Kidney (tissue), 14 donors: Measurements from ENCODE around the gene KPTN. TPM values are rescaled to one million over a fixed set of nuclear protein-coding genes. Genes with fewer than 3 reads are reported as not detected.

Experiments used
- DNase-seq, 5 donors: peaks; one replicate each; pipeline ENCODE4 v3.0.0-alpha.2; 2013 to 2020
- FAIRE-seq: peaks from 2 replicates; lab custom pipeline; 2012; peaks lifted over from hg19 to GRCh38; lab: Jason Lieb, UNC
- H3K27ac ChIP-seq, 2 donors: one replicate each; pipeline ENCODE4 v1.7.0; 2013; ENCODE audit warnings: low read depth in 2 of 2, low read length in 2 of 2, inconsistent platforms in 1 of 2
- H3K27me3 ChIP-seq: one replicate; pipeline ENCODE4 v1.7.1; 2013; ENCODE audit warnings: low read length, inconsistent platforms; ENCODE audit not compliant: control insufficient read depth, insufficient read depth
- H3K36me3 ChIP-seq, 3 donors: one replicate each; pipeline versions ENCODE4 v1.7.0 to v1.7.1; 2013; ENCODE audit warnings: low read length in 3 of 3, control low read depth in 1 of 3, inconsistent platforms in 1 of 3; ENCODE audit not compliant: insufficient read depth in 3 of 3, control insufficient read depth in 2 of 3
- H3K4me1 ChIP-seq, 3 donors: one replicate each; pipeline versions ENCODE4 v1.7.0 to v1.7.1; 2013; ENCODE audit warnings: low read length in 3 of 3, inconsistent platforms in 1 of 3, low read depth in 1 of 3; ENCODE audit not compliant: control insufficient read depth in 2 of 3, insufficient read depth in 2 of 3
- H3K4me3 ChIP-seq, 3 donors: one replicate each; pipeline versions ENCODE4 v1.7.0 to v1.8.1; 2013; ENCODE audit warnings: low read length in 3 of 3, control low read depth in 1 of 3, inconsistent platforms in 1 of 3
- H3K9ac ChIP-seq, 3 donors: one replicate each; pipeline versions ENCODE4 v1.7.0 to v1.7.1; 2013; ENCODE audit warnings: low read length in 3 of 3, control low read depth in 1 of 3, inconsistent platforms in 1 of 3
- H3K9me3 ChIP-seq, 3 donors: one replicate each; pipeline versions ENCODE4 v1.7.0 to v1.7.1; 2013; ENCODE audit warnings: low read length in 3 of 3, control low read depth in 1 of 3, inconsistent platforms in 1 of 3; ENCODE audit not compliant: control insufficient read depth in 2 of 3, insufficient read depth in 1 of 3
- CTCF ChIP-seq: IDR thresholded peaks from 3 replicates; pipeline ENCODE4 v1.5.1; 2012; ENCODE audit warnings: mild to moderate bottlenecking, moderate library complexity, borderline replicate concordance; ENCODE audit not compliant: insufficient read depth; ENCODE audit errors: extremely low read depth
- intact Hi-C: fragments of 100-400 bp; cut with DNase I; formaldehyde crosslinking; loops from one replicate; pipeline ENCODE4 v1.11.1; 2022
- polyA plus RNA-seq: library from polyadenylated mRNA; stranded (reverse); fragments of 350-450 nt; fragmentation: Illumina TruSeq; extraction: RNeasy Lipid Tissue Mini Kit (QIAGEN cat#74804); gene quantifications from one replicate; pipeline ENCODE4 v1.2.3, GENCODE V29; 2014; ENCODE audit warnings: low read depth, low replicate concordance; ENCODE audit not compliant: insufficient read depth
- total RNA-seq: library from RNA; stranded (reverse); fragmentation: NEBNext Ultra II Directional; extraction: Animal tissue kit (Norgen Biotek cat#: 25700); gene quantifications from one replicate; pipeline ENCODE4 v1.2.1, GENCODE V29; 2021
- donor health status: control.
- donor health status: control.
- donor health status: control.
- donor health status: control.
- donor health status: control.
- donor health status: DM: yes; HTN: yes; CAD: no.
- donor health status: Normal renal cell carcinoma (clear cell type).

The KPTN gene
- total and polyA plus RNA-seq, 2 donors from 2014 or later = 7.4 to 25.5 TPM

GRCh38 chr19:47461876-47462275, 22.1 kb downstream of the KPTN start:
- Histone ChIP-seq H3K4me3 (no peak overlapping the region), H3K4me1 (no peaks in the 10 kb centered on the region), H3K36me3 (no peaks in the 10 kb centered on the region), H3K27me3 (peaks cover 28% of the 10 kb centered on the region), H3K9me3 (no peaks in the 10 kb centered on the region), H3K9ac (no peak overlapping the region), H3K27ac (no peak overlapping the region)
- no peak for DNase-seq
- intact Hi-C loops = no loop called here
- no peak for FAIRE-seq
- TF ChIP-seq CTCF = no peak

GRCh38 chr19:47459477-47459876, 24.5 kb downstream of the KPTN start:
- no peak overlapping the region for H3K27ac ChIP-seq
- H3K36me3 ChIP-seq = no peaks in the 10 kb centered on the region
- peaks cover 5 to 10% (median 6%) of the 10 kb centered on the region in 3 donors for H3K9me3 ChIP-seq
- H3K9ac ChIP-seq = no peak overlapping the region
- DNase-seq (no peak), FAIRE-seq (no peak)
- H3K4me3 ChIP-seq = no peak overlapping the region
- intact Hi-C loops = no loop called here
- H3K27me3 ChIP-seq = peaks cover 40% of the 10 kb centered on the region
- no peaks in the 10 kb centered on the region for H3K4me1 ChIP-seq
- TF ChIP-seq CTCF = no peak

GRCh38 chr19:47458672-47459071, 25.3 kb downstream of the KPTN start:
- no peaks in the 10 kb centered on the region for H3K36me3 ChIP-seq
- no peak overlapping the region for H3K9ac ChIP-seq
- DNase-seq = no peak
- no peaks in the 10 kb centered on the region for H3K4me1 ChIP-seq
- FAIRE-seq = no peak
- TF ChIP-seq CTCF = no peak
- H3K9me3 ChIP-seq = peaks cover 5 to 10% (median 6%) of the 10 kb centered on the region in 3 donors
- peaks cover 40% of the 10 kb centered on the region for H3K27me3 ChIP-seq
- no peak overlapping the region for H3K27ac ChIP-seq
- no peak overlapping the region for H3K4me3 ChIP-seq
- intact Hi-C loops = no loop called here
